Measurements from ENCODE around the gene CYP26B1.

CYP26B1 gene

DNA sequence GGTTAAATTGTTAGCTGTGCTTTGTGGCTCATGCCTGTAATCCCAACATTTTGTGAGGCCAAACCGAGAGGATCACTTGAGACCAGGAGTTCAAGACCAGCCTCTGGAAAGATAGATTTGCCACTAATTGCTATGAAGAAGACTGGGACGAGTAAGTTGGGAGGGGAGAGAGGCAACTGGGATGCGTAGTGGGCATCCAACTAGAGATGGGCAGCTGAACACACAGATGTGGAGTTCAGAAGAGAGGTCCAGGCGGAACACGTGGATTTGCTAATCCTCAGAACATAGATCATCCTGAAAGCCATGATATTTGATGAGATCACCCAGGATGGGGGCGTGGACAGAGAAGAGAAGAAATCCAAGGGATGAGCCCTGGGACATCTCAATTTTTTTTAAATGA is 48.7 kb downstream of the CYP26B1 start:
- TF ChIP-seq, protein P1, sequence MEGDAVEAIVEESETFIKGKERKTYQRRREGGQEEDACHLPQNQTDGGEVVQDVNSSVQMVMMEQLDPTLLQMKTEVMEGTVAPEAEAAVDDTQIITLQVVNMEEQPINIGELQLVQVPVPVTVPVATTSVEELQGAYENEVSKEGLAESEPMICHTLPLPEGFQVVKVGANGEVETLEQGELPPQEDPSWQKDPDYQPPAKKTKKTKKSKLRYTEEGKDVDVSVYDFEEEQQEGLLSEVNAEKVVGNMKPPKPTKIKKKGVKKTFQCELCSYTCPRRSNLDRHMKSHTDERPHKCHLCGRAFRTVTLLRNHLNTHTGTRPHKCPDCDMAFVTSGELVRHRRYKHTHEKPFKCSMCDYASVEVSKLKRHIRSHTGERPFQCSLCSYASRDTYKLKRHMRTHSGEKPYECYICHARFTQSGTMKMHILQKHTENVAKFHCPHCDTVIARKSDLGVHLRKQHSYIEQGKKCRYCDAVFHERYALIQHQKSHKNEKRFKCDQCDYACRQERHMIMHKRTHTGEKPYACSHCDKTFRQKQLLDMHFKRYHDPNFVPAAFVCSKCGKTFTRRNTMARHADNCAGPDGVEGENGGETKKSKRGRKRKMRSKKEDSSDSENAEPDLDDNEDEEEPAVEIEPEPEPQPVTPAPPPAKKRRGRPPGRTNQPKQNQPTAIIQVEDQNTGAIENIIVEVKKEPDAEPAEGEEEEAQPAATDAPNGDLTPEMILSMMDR (IDR thresholded peaks at IDR 0.05; ENCODE audit: borderline replicate concordance, control extremely low read depth, extremely low read depth, insufficient read depth, missing control alignments): no peak
- no peak for DNase-seq (ENCODE audit: low spot score)
- in situ Hi-C loops (cut with MboI; ENCODE audit: low sequenced_read_pairs, unreplicated experiment): no loop called here

DNA sequence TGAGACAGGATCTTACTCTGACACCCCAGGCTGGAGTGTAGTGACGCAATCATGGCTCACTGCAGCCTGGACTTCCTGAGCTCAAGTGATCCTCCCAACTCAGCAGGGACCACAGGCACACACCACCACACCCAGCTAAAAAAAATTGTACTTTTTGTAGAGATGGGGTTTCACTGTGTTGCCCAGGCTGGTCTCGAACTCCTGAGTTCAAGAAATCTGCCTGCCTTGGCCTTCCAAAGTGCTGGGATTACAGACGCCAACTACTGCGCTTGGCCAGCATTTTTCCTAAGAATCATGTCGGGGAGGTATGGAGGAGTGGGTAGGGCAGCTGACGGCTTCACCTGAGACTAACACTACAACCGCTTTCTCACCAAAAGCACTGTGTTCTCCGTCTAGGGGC is 50.4 kb downstream of the CYP26B1 start:
- in situ Hi-C loops (cut with MboI; ENCODE audit: low sequenced_read_pairs, unreplicated experiment): no loop called here
- DNase-seq (ENCODE audit: low spot score): no peak
- TF ChIP-seq, protein P1 (IDR thresholded peaks at IDR 0.05; ENCODE audit: borderline replicate concordance, control extremely low read depth, extremely low read depth, insufficient read depth, missing control alignments): no peak

DNA sequence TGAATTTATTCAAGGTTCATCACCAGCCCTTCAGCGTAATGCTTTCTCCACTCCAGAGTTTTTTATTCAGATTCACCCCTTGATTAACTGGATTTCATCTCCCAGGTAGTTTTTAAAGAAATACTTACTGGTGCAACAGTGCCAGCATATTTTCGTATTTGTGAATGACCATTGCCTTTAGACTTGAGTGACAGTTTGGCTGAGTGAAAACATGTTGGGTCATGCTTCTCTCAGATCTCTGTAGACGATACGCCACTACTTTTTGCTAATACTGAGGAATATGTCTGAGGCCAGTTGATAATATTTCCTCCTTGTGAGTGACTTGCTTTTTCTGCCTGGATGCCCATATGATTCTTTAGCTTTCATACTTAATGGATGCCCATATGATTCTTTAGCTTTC is 51.5 kb downstream of the CYP26B1 start:
- DNase-seq (ENCODE audit: low spot score): no peak
- in situ Hi-C loops (cut with MboI; ENCODE audit: low sequenced_read_pairs, unreplicated experiment): no loop called here
- TF ChIP-seq, protein P1 (IDR thresholded peaks at IDR 0.05; ENCODE audit: borderline replicate concordance, control extremely low read depth, extremely low read depth, insufficient read depth, missing control alignments): no peak

DNA sequence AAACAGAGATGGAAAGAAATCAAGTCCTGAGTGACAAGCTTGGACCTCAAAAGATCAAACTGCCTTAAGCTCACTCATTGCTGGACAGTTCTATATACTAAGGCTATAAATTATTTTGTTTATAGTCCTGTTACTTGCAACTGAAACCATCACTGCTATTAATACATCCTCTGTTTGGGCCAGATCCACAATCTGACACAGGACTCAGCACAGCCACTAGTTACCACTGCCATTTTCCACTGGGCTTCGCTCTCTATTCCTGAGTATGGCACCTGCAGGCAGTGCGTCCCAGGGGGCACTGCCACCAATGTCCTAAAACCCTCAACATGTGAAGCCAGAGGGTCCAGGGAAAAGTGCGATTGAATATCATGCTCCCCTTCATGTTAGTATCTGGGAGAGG is 52.3 kb downstream of the CYP26B1 start:
- no peak for DNase-seq (ENCODE audit: low spot score)
- in situ Hi-C loops (cut with MboI; ENCODE audit: low sequenced_read_pairs, unreplicated experiment): no loop called here
- TF ChIP-seq, protein P1 (IDR thresholded peaks at IDR 0.05; ENCODE audit: borderline replicate concordance, control extremely low read depth, extremely low read depth, insufficient read depth, missing control alignments): no peak

DNA sequence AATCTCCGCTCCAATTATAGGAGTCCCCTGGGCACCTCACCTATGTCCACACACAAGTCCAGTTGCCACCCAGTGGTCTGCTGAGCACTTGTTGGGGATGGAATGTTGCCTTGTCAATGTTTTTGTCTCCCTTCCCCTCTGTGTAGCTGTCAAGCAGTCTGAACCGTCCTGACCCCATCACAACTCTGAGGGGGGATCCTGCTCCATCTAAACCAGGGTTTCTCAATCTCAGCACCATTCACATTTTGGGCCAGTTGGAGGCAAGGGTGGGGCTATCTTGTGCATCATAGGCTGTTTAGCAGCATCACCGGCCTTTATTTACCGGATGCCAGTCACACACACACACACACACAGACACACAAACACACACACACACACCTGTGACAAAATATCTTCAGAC is 53.0 kb downstream of the CYP26B1 start:
- in situ Hi-C loops (cut with MboI; ENCODE audit: low sequenced_read_pairs, unreplicated experiment): no loop called here
- TF ChIP-seq, protein P1 (IDR thresholded peaks at IDR 0.05; ENCODE audit: borderline replicate concordance, control extremely low read depth, extremely low read depth, insufficient read depth, missing control alignments): no peak
- DNase-seq (ENCODE audit: low spot score): no peak

DNA sequence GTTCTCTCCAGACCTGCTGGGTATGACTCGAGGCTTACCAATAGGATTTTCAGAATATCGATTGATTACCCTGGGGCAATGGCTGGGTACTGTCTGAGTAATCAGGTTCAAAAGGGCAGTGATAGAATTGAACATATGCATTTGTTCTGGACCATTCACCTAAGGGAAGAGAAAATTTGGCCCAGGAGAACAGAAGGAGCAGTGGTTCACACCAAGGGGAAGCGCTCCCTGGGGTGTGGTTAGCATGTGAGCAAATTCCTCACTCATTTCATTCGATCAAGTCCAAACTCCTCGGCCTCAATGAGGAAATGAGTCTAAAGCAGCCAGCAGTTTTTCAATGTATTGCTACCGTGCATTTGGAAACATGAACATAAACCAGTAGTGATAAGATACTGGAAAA is 55.6 kb downstream of the CYP26B1 start:
- DNase-seq (ENCODE audit: low spot score): no peak
- TF ChIP-seq, protein P1 (IDR thresholded peaks at IDR 0.05; ENCODE audit: borderline replicate concordance, control extremely low read depth, extremely low read depth, insufficient read depth, missing control alignments): no peak
- in situ Hi-C loops (cut with MboI; ENCODE audit: low sequenced_read_pairs, unreplicated experiment): no loop called here
